Activated naive CD8-positive, alpha-beta T cell treated with anti-CD3 and anti-CD28 coated beads, Interleukin-2, amount 10 ng/mL, durations not matched to agents 7 days and 5 days (primary cell): Measurements from ENCODE around the gene PAX5. TPM values are rescaled to one million over a fixed set of nuclear protein-coding genes. Genes with fewer than 3 reads are reported as not detected.
"Not testable (repeated sequence)": the region's sequence is repeated elsewhere in the genome, so short reads cannot be mapped to it uniquely, and the experiment has no call there.

Experiments
- ATAC-seq: fragments of 150-1000 bp; cut with Tn5 transposase; one replicate; pipeline ENCODE4 v1.10.0; 2021; ENCODE audit warnings: low read depth, moderate library complexity
- POLR2A ChIA-PET: fragments of 350-600 bp; sonication (Branson Sonifier 250); formaldehyde crosslinking; loops from one replicate; lab custom pipeline; 2021; ENCODE audit warnings: antibody characterized with exemption; lab: Charles Lee
- DNase-seq: peaks from one replicate; pipeline ENCODE4 v3.0.0; 2021
- H3K27ac Mint-ChIP-seq: one replicate; pipeline ENCODE4 v1.8.0; 2022; ENCODE audit warnings: mild to moderate bottlenecking, mixed read lengths
- H3K27me3 Mint-ChIP-seq: one replicate; pipeline ENCODE4 v1.8.0; 2022; ENCODE audit warnings: mild to moderate bottlenecking, moderate library complexity, mixed read lengths
- H3K36me3 Mint-ChIP-seq: one replicate; pipeline ENCODE4 v1.8.0; 2021; ENCODE audit warnings: mild to moderate bottlenecking, mixed read lengths
- H3K4me1 Mint-ChIP-seq: one replicate; pipeline ENCODE4 v1.8.0; 2021; ENCODE audit warnings: mixed read lengths
- H3K4me3 Mint-ChIP-seq: one replicate; pipeline ENCODE4 v1.8.0; 2022; ENCODE audit warnings: mild to moderate bottlenecking, moderate library complexity, mixed read lengths
- H3K9me3 Mint-ChIP-seq: one replicate; pipeline ENCODE4 v1.8.0; 2021; ENCODE audit warnings: mixed read lengths
- total RNA-seq, 2 experiments: library from RNA; stranded (reverse); gene quantifications; one replicate each; pipeline ENCODE4 v1.2.3, GENCODE V29; 2021

PAX5 gene
- 1 to 10 TPM in 1 of 2 experiments, under 1 TPM in 1; 0.89 to 1.1 TPM for total RNA-seq

- H3K27ac Mint-ChIP-seq, result no peak within 1 kb of the TSS
Observed at GRCh38 chr9:37033682-37034304, at the start of gene PAX5. PAX5 (minus strand) TSS chr9:37034268; CDS start chr9:37034031, 237 bp downstream.

DNA sequence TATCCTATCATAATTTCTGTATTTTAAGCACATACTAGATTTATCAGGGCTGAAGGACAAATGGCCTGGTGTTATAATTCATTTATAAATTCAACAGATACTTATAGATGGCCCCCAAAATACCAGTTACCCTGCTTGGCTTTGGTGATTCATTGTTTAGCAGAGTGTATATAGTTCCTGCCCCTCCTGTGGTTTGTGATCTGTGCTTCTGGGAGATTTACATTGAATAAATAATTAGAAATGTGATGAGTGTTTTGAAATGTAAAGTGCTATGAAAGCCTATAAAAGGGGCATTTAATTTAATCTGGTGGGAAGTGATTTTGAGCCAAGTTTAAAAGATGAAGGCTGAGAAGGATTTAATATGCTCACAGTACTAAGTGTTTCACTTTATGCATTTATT is 49.6 kb upstream of the PAX5 start:
- POLR2A ChIA-PET, result interaction anchor here (5.6 kb wide), 1 partner anchor 36 kb away, joined by 46 read pairs; the partner anchor contains the start of gene ZCCHC7
- Mint-ChIP-seq H3K36me3 (peaks cover 45% of the 10 kb centered on the region), H3K27me3 (no peaks in the 10 kb centered on the region), H3K4me1 (peaks cover 30% of the 10 kb centered on the region), H3K27ac (no peak overlapping the region), H3K9me3 (no peaks in the 10 kb centered on the region), H3K4me3 (no peak overlapping the region)
- DNase-seq (no peak), ATAC-seq (no peak)

More at GRCh38 chr9:37033682-37034304, at the start of gene PAX5:
- Mint-ChIP-seq H3K4me3 (peak within 1 kb of the TSS; percentile 79), H3K27me3 (peaks cover 95% of the 10 kb centered on the region), H3K4me1 (peaks cover 38% of the 10 kb centered on the region), H3K36me3 (no peaks in the 10 kb centered on the region), H3K9me3 (no peaks in the 10 kb centered on the region)
- DNase-seq (no peak), ATAC-seq (no peak)
- POLR2A ChIA-PET, result interaction anchor here (0.7 to 1.0 kb wide), 2 partner anchors 145 to 269 kb away, joined by 3 to 7 read pairs; no protein-coding TSS in a partner anchor

DNA sequence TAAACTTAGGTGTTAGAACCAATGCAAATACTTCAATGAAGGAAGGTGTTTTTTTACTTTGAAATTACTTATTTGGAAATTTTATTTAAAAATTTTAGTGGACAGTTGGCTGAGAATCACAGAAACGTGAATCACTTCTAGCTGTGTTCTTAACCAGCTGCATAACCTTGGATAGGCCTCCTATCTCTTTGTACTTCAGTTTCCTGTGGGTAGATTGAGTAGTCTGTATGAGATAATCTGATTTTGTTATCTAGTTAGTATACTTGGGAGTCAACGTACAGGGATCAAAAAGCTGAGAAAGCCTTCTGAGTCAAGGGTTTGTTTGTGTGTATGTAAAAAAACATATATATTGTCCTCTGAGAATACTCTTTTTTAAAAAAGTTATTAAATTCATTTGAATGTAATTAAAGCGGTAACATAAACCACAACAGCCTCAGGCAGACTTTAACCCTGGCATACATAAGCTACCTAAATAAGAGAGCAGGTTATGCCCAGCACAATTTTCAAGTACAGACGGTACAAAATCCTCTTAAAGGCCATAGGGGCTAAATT is 48.2 kb upstream of the PAX5 start:
- POLR2A ChIA-PET, result interaction anchor here (5.6 kb wide), 1 partner anchor 37 kb away, joined by 46 read pairs; the partner anchor contains the start of gene ZCCHC7
- Mint-ChIP-seq H3K27ac (no peak overlapping the region), H3K4me1 (peaks cover 30% of the 10 kb centered on the region), H3K27me3 (no peaks in the 10 kb centered on the region), H3K4me3 (peak overlapping the region; percentile 13), H3K9me3 (no peaks in the 10 kb centered on the region), H3K36me3 (peaks cover 37% of the 10 kb centered on the region)
- DNase-seq, result no peak
- no peak for ATAC-seq

- DNase-seq, H3K27me3 Mint-ChIP-seq, H3K9me3 Mint-ChIP-seq, ATAC-seq, H3K27ac Mint-ChIP-seq: not testable (repeated sequence)
- H3K4me3 Mint-ChIP-seq, result peak overlapping the region; percentile 91
- POLR2A ChIA-PET, result interaction anchor here (5.6 kb wide), 1 partner anchor 38 kb away, joined by 46 read pairs; the partner anchor contains the start of gene ZCCHC7
- H3K4me1 Mint-ChIP-seq, result peaks cover 30% of the 10 kb centered on the region
- H3K36me3 Mint-ChIP-seq, result peaks cover 29% of the 10 kb centered on the region
Observed at GRCh38 chr9:37081507-37081906, 47.4 kb upstream of the PAX5 start.

- H3K4me3 Mint-ChIP-seq, result peak overlapping the region; percentile 91
- not testable (repeated sequence) for DNase-seq, H3K9me3 Mint-ChIP-seq, H3K27me3 Mint-ChIP-seq
- peak; percentile 17 for ATAC-seq
- peaks cover 19% of the 10 kb centered on the region for H3K36me3 Mint-ChIP-seq
- H3K27ac Mint-ChIP-seq, result peak overlapping the region; percentile 95
- peaks cover 28% of the 10 kb centered on the region for H3K4me1 Mint-ChIP-seq
- POLR2A ChIA-PET, result interaction anchor here (1.4 to 5.6 kb wide), 3 partner anchors 39 to 225 kb away, joined by 4 to 46 read pairs (median 5); partner anchors contain the start of gene ZCCHC7
Observed at GRCh38 chr9:37080165-37080628, 46.1 kb upstream of the PAX5 start.

DNA sequence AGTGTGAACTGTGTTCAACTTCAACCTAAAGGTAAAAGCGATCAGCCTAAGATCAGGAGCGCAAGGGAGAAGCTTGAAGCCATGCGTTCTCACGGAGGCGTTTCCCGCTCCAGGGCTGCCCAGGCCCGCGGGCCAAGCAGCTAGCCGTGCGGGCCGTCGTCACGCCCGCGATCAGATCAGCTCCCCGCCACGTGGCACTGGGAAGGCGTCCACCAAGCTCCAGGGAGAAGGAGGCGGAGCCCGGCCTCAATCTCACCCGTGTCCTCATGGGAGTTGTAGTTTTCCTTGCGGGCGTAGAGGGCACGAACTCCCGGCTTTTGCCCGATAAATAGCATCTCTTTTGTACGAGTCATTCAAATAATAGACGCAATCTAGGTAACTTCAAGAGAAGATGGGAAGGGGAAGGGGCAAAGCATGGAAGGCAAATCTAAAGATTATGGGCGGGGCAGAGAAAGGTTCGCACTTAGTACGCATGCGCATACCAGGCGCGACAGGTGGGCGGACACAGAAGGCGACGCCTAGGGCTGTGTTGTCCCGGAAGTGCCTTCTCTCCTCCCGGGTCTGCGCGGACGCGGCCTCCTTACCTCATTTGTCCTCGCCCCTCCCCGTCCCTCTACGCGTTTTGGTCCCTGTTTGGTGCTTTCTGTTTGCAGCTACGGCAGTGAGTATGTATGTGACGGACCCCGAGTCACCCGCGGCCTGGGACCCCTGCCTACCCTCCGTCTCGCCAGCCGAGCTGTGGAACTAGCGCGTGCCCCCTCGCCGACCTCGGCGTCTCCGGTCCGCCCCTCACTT is 45.5 kb upstream of the PAX5 start:
- peak overlapping the region; percentile 95 for H3K27ac Mint-ChIP-seq
- peaks cover 29% of the 10 kb centered on the region for H3K4me1 Mint-ChIP-seq
- H3K36me3 Mint-ChIP-seq, result peaks cover 14% of the 10 kb centered on the region
- H3K4me3 Mint-ChIP-seq, result peak overlapping the region; percentile 91
- peak; percentile 97 for ATAC-seq
- POLR2A ChIA-PET, result interaction anchor here (0.5 to 5.6 kb wide), 6 partner anchors 40 to 225 kb away, joined by 3 to 46 read pairs (median 4); partner anchors contain the start of gene ZCCHC7
- no peaks in the 10 kb centered on the region for H3K27me3 Mint-ChIP-seq
- H3K9me3 Mint-ChIP-seq, result no peaks in the 10 kb centered on the region
- peak; percentile 84 for DNase-seq

- Mint-ChIP-seq H3K4me1 (peaks cover 13% of the 10 kb centered on the region), H3K27ac (peak overlapping the region; percentile 15)
- DNase-seq, H3K4me3 Mint-ChIP-seq, H3K36me3 Mint-ChIP-seq, ATAC-seq, H3K9me3 Mint-ChIP-seq, H3K27me3 Mint-ChIP-seq, POLR2A ChIA-PET: not testable (repeated sequence)
Observed at GRCh38 chr9:37074790-37075189, 40.7 kb upstream of the PAX5 start.

- H3K27me3 Mint-ChIP-seq, result peaks cover 23% of the 10 kb centered on the region
- ATAC-seq (no peak), DNase-seq (no peak)
- H3K36me3 Mint-ChIP-seq, result no peaks in the 10 kb centered on the region
- peaks cover 1% of the 10 kb centered on the region for H3K4me1 Mint-ChIP-seq
- H3K27ac Mint-ChIP-seq, result no peak overlapping the region
- no peak overlapping the region for H3K4me3 Mint-ChIP-seq
- no peaks in the 10 kb centered on the region for H3K9me3 Mint-ChIP-seq
- POLR2A ChIA-PET, result no interaction called here
Observed at GRCh38 chr9:37066139-37066725, 32.2 kb upstream of the PAX5 start.

DNA sequence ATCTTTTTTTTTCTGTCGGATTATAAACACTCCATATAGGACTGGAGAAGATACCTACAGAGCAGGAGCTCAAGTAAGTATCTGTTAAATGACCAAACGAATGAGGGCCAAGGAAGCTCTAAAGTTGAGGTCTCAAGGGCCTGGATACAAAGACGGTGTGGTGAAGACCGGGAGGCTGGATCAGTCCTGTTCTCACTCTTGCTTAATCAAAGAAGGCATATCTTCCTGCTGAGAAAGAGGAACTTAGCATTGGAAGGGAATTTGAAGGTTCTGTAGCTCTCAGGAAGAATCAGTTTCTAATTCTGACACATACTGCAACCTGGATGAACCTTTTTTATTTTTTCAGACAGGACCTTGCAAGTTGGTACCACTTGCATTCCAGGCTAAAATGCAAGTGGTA is 28.3 kb upstream of the PAX5 start:
- peaks cover 33% of the 10 kb centered on the region for H3K27me3 Mint-ChIP-seq
- H3K9me3 Mint-ChIP-seq, result no peaks in the 10 kb centered on the region
- no peaks in the 10 kb centered on the region for H3K36me3 Mint-ChIP-seq
- ATAC-seq (no peak), DNase-seq (no peak)
- no peaks in the 10 kb centered on the region for H3K4me1 Mint-ChIP-seq
- POLR2A ChIA-PET, result no interaction called here
- H3K4me3 Mint-ChIP-seq, result no peak overlapping the region
- no peak overlapping the region for H3K27ac Mint-ChIP-seq

- no peak overlapping the region for H3K4me3 Mint-ChIP-seq
- POLR2A ChIA-PET, result no interaction called here
- ATAC-seq, result no peak
- H3K9me3 Mint-ChIP-seq, result no peaks in the 10 kb centered on the region
- peaks cover 33% of the 10 kb centered on the region for H3K27me3 Mint-ChIP-seq
- no peaks in the 10 kb centered on the region for H3K36me3 Mint-ChIP-seq
- H3K4me1 Mint-ChIP-seq, result no peaks in the 10 kb centered on the region
- no peak for DNase-seq
- H3K27ac Mint-ChIP-seq, result no peak overlapping the region
Observed at GRCh38 chr9:37061768-37062167, 27.7 kb upstream of the PAX5 start.

DNA sequence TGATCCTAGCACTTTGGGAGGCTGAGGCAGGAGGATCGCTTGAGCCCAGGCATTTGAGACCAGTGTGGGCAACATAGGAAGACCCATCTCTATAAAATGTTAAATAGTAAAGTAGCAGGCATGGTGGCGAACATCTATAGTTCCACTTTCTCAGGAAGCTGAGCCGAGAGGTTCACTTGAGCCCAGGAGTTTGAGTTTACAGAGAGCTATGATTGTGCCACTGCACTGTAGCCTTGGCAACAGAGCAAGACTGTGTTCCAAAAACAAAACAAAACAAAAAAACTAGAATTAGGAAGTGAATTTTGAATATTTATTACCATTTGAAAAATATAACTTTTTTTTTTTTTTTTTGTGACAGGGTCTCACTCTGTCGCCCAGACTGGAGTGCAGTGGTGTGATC is 26.8 kb upstream of the PAX5 start:
- no peaks in the 10 kb centered on the region for H3K9me3 Mint-ChIP-seq
- H3K4me1 Mint-ChIP-seq, result no peaks in the 10 kb centered on the region
- ATAC-seq (no peak), DNase-seq (no peak)
- no peak overlapping the region for H3K4me3 Mint-ChIP-seq
- H3K27me3 Mint-ChIP-seq, result peaks cover 26% of the 10 kb centered on the region
- H3K27ac Mint-ChIP-seq, result no peak overlapping the region
- no peaks in the 10 kb centered on the region for H3K36me3 Mint-ChIP-seq
- POLR2A ChIA-PET, result no interaction called here

DNA sequence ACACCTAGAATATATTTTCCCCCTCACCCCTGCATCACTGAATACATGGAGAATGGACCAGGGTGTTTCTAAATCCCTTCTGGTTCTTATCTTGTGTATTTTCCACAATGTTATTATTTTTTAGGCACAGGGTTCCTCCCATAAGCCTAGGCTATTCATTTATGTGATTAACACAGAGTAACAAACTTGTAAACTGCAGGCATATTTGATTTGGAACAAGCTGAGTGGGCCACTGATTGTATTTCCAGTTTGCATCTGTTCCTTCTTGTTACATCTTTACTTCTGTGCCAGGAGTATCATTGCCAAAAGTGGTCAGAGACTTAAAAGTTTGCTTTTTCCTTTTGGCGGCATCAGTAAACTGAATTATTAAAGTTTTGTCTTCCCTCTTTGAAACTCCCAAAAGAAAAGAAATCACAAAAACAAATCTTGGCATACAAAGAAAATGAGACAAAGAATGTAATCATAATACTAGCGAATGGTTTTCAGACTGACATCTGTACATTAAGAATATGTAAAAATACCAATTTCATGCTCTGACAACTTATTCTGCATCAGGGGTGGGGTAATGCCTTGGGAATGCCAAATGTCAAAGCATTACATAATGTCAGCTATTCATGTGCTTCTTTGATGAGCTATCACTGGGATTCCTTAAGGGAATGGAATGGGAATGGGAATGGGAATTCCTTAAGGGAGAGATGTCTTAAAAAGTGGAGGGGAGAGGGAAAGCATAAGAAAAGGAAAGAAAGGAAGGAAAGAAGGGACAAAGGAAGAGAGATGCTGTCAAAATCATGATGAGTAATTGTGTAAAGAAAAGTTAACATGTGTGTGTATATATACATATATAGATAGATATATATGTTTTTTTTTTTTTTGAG is 22.2 kb upstream of the PAX5 start:
- no peaks in the 10 kb centered on the region for H3K4me1 Mint-ChIP-seq
- no peak for DNase-seq
- H3K4me3 Mint-ChIP-seq, result no peak overlapping the region
- peaks cover 41% of the 10 kb centered on the region for H3K27me3 Mint-ChIP-seq
- H3K36me3 Mint-ChIP-seq, result no peaks in the 10 kb centered on the region
- POLR2A ChIA-PET, result no interaction called here
- no peak overlapping the region for H3K27ac Mint-ChIP-seq
- H3K9me3 Mint-ChIP-seq, result no peaks in the 10 kb centered on the region
- ATAC-seq, result no peak
